ENCODE data around the gene GJD3.
A peak's percentile ranks its signal among the peaks of the same experiment; 100 is the strongest.

Gene GJD3

GRCh38 chr17:40344421-40345160 lies 19.9 kb downstream of the GJD3 start:
- no peak for TF ChIP-seq ZNF274 (IDR thresholded peaks at IDR 0.05; ENCODE audit: low read depth, low read length)
- H3K4me3 ChIP-seq (ENCODE audit: low read length): no peak overlapping the region; the same call in 1 of the 2 replicates

DNA sequence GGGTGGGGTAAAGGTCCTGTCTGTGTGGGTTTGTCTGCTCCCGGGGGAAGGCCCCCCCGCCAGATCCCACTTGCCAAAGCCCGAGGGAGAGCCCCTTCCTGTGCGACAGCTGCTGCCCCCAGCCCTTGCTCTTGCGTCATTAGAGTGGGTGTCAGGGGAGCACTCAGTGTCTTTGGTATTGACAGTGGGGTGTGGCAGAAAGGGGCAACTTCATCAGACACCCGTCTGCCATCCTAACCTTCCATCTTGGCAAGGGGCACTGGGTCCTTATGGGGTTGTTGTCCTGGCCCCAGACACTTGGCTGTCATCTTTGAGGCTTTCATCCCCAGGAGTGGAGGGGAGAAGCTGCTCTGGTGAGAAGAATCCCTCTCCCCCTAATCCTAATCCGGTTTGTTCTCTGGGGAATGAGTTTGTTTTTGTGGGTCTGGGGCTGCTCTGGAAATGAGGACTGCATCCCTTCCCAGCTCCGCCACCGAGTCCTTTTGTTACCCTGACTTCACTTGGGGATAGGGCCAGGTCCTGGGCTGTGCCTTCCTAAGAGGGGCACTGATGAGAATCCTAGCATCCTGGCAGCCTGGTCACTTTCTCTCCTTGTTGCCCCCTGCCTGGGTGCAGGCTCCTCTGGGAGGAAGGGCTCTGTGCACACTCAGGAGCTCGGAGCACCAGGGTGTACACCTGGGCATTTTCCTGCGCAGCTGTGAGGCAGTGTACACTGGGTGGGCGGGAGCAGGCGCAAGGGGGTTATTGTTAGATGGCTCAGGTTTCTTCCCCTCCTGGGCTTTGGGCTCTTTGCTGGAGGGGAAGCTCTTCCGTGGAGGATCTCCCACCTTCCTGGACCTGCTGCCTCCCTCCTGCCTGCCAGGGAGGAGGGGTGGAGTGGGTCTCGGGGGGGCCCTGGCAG lies 21.1 kb downstream of the GJD3 start:
- no peak overlapping the region for H3K4me3 ChIP-seq (ENCODE audit: low read length)
- TF ChIP-seq ZNF274 (IDR thresholded peaks at IDR 0.05; ENCODE audit: low read depth, low read length): no peak

DNA sequence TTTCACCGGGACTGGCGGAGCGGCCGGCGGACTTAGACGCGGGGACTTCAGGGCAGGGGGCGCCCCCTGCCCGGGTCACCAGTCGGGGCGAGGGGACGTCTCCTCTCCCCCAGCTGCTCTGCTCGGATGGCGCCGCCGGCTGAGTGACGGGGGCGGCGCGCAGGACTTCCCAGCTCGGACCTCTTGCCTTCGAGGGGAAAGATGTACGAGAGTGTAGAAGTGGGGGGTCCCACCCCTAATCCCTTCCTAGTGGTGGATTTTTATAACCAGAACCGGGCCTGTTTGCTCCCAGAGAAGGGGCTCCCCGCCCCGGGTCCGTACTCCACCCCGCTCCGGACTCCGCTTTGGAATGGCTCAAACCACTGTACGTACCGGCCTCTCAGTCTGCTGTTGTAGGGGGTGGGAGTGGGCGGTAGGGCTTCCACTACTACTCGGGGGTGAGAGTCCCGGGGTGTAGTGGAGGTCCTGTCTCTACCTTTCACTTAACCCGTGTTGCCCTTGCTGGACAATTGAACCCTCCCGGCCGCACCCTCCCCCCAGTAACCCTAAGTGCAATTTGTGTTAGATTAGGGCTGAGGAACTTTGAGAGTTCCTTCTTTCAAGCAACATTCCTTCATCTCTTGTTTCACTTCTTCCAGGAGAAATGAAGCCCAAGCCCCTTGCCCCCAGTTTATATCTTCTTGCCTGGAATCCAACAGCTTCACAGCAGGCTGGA lies 21.9 kb downstream of the GJD3 start:
- no peak for TF ChIP-seq ZNF274 (IDR thresholded peaks at IDR 0.05; ENCODE audit: low read depth, low read length)

GRCh38 chr17:40341808-40342503 lies 22.6 kb downstream of the GJD3 start:
- peak overlapping the region; percentile 59; the same call in 1 of the 2 replicates for H3K4me3 ChIP-seq (ENCODE audit: low read length)
- TF ChIP-seq ZNF274 (IDR thresholded peaks at IDR 0.05; ENCODE audit: low read depth, low read length): no peak

More for the DNA sequence above, 21.9 kb downstream of the GJD3 start:
- H3K4me3 ChIP-seq (ENCODE audit: low read length): peak overlapping the region; percentile 24; the same call in 1 of the 2 replicates

GRCh38 chr17:40340880-40341807 lies 23.4 kb downstream of the GJD3 start:
- peak overlapping the region; percentile 59; the same call in 1 of the 2 replicates for H3K4me3 ChIP-seq (ENCODE audit: low read length)

DNA sequence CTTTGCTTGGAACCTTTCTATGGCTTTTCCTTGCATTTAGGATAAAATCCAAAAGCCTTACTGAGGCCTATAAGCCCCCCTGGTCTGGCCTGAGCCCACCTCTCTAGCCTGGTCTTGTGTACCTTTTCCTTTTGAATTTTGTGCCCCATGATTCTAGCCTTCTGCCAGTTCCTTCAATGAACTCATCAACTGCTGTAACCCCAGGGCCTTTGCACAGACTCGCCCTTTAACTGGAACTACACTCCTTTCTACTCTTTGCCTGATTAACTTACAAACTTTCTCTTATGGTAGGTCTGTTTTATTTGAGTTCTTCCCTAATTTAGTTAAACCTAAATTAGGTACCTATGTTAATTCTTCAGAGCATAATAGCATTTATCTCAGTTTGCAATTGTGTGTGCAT lies 24.2 kb downstream of the GJD3 start:
- TF ChIP-seq ZNF274 (IDR thresholded peaks at IDR 0.05; ENCODE audit: low read depth, low read length): no peak
- no peak overlapping the region for H3K4me3 ChIP-seq (ENCODE audit: low read length)

More at GRCh38 chr17:40340880-40341807, 23.4 kb downstream of the GJD3 start:
- TF ChIP-seq ZNF274 (IDR thresholded peaks at IDR 0.05; ENCODE audit: low read depth, low read length): no peak

DNA sequence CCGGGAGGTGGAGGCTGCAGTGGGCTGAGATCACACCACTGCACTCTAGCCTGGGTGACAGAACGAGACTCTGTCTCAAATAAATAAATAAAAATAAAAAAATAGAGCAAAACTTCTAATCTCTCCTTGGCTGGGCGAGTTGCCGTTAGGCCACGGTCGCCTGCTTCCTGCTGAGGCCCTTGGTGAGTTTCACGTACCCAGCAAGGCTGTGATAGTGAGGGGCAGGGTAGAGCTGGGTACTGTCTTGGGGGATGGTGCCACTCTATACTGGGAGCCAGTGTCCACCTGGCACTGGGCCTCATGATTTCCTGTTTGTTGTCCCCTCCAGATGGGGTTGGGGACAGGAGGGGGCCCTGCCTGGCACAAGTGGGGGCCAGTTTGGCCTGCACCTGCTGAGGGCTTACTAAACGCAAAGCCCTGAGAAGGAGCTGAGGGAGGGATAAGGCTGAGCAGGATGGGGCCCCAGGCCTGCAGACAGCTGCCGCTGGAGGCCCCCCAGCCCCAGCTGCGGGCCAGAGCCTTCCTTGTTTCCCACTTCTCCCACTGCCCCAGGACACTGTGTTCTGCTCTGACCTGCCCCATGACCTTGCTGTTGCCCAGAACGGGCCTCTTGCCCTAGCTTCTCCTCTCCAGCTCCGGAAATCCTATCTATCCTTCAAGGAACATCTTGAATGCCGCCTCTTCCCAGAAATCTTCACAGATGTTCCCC lies 25.4 kb downstream of the GJD3 start:
- H3K4me3 ChIP-seq (ENCODE audit: low read length): no peak overlapping the region
- no peak for TF ChIP-seq ZNF274 (IDR thresholded peaks at IDR 0.05; ENCODE audit: low read depth, low read length)

- H3K4me3 ChIP-seq (ENCODE audit: low read length): no peak overlapping the region
- no peak for TF ChIP-seq ZNF274 (IDR thresholded peaks at IDR 0.05; ENCODE audit: low read depth, low read length)
Measured at GRCh38 chr17:40338058-40338457, 26.5 kb downstream of the GJD3 start.

- no peak for TF ChIP-seq ZNF274 (IDR thresholded peaks at IDR 0.05; ENCODE audit: low read depth, low read length)
- H3K4me3 ChIP-seq (ENCODE audit: low read length): no peak overlapping the region
Measured at GRCh38 chr17:40337351-40337750, 27.2 kb downstream of the GJD3 start.

- no peak overlapping the region for H3K4me3 ChIP-seq (ENCODE audit: low read length)
- TF ChIP-seq ZNF274 (IDR thresholded peaks at IDR 0.05; ENCODE audit: low read depth, low read length): no peak
Measured at GRCh38 chr17:40335620-40336019, 28.9 kb downstream of the GJD3 start.

GRCh38 chr17:40333781-40334448 lies 30.6 kb downstream of the GJD3 start:
- TF ChIP-seq ZNF274 (IDR thresholded peaks at IDR 0.05; ENCODE audit: low read depth, low read length): no peak
- no peak overlapping the region for H3K4me3 ChIP-seq (ENCODE audit: low read length)
